ENCODE measurements around the gene ATP2A3. TPM values are rescaled to one million over a fixed set of nuclear protein-coding genes. Genes with fewer than 3 reads are reported as not detected.

The ATP2A3 gene
- total RNA-seq, 4 donors from 2014 or later, result 8.5 to 60.7 (median 36.4) TPM

DNA sequence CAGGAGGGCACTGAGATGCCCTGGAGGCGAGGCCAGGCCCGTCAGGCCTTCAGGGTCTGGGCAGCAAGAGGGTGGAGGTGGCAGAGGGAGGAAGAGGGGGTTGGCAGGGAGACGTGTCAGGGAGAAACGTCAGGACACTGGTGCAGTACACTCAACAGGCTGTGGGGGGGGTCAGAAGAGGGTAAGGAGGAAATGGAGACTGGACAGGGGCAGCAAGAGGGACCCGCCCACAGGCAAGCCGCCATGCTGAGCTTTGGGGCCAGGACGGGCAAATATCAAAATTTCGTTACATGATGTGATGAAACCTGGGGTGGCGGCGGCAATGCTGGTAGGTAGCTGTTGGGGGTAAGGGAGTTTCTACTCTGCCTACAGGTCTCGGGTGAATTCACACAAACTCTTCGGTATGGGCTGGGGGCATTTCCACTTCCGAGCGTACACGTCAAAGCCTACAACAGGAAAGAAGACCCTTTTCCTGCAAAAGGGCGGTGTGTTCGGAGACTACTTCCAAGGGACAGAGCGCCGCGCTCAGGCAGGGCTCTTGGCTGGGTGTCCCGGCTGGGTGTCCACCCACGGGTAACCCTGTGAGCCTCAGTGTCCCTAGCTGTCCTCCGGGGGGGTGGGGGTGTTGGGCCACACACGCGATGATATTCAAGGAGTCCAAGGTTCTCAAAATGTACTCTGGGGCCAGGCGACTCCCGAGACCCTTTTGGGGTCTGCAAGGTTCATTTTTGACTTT is 43.3 kb upstream of the ATP2A3 start:
- H3K4me3 ChIP-seq (ENCODE audit: low read depth, poor library complexity, severe bottlenecking), result no peak overlapping the region
- TF ChIP-seq CTCF (IDR thresholded peaks at IDR 0.05) (no peak), POLR2A (IDR thresholded peaks at IDR 0.05) (no peak)
- DNase-seq (ENCODE audit: low spot score in 2 of 2), result peak in 1 of 2 donors; percentile 66
- WGBS, 2 donors, result 90 to 92% methylated on average over 27 of the region's 27 CpGs
- intact Hi-C loops (cut with DNase I; ENCODE audit: low total_unique reads), result no loop called here

DNA sequence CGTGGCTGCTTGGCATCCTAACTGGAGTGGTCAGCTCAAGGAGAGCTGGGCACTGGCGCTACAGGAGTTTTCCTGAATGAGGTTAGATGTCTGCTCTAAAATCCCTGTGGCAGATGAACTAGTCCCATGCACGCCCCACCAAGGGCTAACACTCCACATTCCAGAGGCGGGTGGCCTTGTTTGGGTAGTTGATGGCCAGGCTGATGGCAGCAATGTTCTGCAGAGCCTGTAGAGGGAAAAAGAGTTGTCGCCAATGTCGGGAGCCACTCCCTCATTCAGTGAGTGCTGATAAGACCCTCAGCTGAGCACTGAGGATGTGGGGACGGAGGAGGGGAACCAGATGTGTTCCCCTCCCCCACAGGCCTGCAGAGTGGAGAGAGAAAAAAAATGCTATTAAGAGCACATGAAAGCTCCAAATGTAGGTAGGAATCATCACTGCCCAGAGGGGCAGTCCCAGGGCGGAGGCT is 42.5 kb upstream of the ATP2A3 start:
- H3K4me3 ChIP-seq (ENCODE audit: low read depth, poor library complexity, severe bottlenecking), result no peak overlapping the region
- peak in 1 of 2 donors; percentile 68 for DNase-seq (ENCODE audit: low spot score in 2 of 2)
- no peak for TF ChIP-seq POLR2A (IDR thresholded peaks at IDR 0.05)
- TF ChIP-seq CTCF (IDR thresholded peaks at IDR 0.05), result no peak
- WGBS, 2 donors, result 81 to 89% methylated on average over 8 of the region's 8 CpGs
- intact Hi-C loops (cut with DNase I; ENCODE audit: low total_unique reads), result no loop called here

- intact Hi-C loops (cut with DNase I; ENCODE audit: low total_unique reads), result no loop called here
- 85 to 90% methylated on average over 12 of the region's 12 CpGs for WGBS, 2 donors
- no peak overlapping the region for H3K4me3 ChIP-seq (ENCODE audit: low read depth, poor library complexity, severe bottlenecking)
- TF ChIP-seq POLR2A (IDR thresholded peaks at IDR 0.05) (no peak), CTCF (IDR thresholded peaks at IDR 0.05) (no peak)
- peak in 1 of 2 donors; percentile 84 for DNase-seq (ENCODE audit: low spot score in 2 of 2)
Measured at GRCh38 chr17:4006165-4006589, 41.9 kb upstream of the ATP2A3 start.

DNA sequence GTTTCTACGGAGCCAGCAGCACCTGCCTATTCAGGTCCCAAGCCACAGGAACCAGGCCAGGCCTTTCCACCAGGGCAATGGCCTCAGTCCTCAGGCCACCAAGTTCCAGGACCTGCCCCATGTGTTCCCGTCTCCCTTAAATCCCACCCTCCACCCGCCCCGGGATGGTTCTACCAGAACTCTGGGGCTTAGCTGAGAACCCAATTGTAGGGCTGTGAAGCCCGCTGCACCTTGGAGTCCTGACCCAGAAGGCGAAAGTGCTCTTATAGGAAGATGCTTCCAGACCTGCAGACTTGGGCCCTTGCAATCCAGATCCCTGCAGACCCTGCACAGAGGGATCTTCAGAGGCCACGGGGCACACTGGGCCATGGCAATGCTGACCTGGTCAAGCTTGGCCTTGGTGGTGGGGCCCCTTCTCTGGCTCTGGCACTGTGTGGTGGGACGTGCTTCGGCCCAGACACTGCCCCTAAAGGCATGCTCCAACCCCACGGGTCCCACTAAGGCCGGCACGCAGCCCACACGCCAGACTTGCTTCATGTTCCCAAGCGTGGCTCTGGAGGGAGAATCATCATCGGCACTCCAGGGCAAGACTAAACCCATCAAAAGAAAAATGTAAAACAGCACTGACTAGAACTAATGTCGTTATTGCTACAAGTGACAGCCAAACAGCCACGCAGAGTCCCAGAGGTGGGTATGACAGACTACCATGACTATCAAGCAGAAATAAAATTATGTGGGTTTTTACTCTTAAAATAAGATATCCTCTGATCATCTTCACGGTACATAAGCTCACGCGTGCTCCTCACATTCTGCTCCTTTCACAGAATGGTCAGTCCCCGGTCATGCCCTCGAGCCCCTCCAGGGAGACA is 41.3 kb upstream of the ATP2A3 start:
- no peak overlapping the region for H3K4me3 ChIP-seq (ENCODE audit: low read depth, poor library complexity, severe bottlenecking)
- intact Hi-C loops (cut with DNase I; ENCODE audit: low total_unique reads), result no loop called here
- DNase-seq (ENCODE audit: low spot score in 2 of 2), result peak in 1 of 2 donors; percentile 82
- no peak for TF ChIP-seq POLR2A (IDR thresholded peaks at IDR 0.05)
- no peak for TF ChIP-seq CTCF (IDR thresholded peaks at IDR 0.05)
- WGBS, 2 donors, result 89 to 90% methylated on average over 21 to 22 of the region's 22 CpGs

- intact Hi-C loops (cut with DNase I; ENCODE audit: low total_unique reads), result loop anchor here (5.0 kb wide), 2 partner anchors 92 to 142 kb away; no protein-coding TSS in a partner anchor
- peak in 1 of 2 donors; percentile 88 for DNase-seq (ENCODE audit: low spot score in 2 of 2)
- WGBS, 2 donors, result 23 to 25% methylated on average over 41 to 44 of the region's 44 CpGs
- no peak overlapping the region for H3K4me3 ChIP-seq (ENCODE audit: low read depth, poor library complexity, severe bottlenecking)
- TF ChIP-seq POLR2A (IDR thresholded peaks at IDR 0.05) (no peak), CTCF (IDR thresholded peaks at IDR 0.05) (peak in 2 of 3 donors; percentile 47 to 59)
Measured at GRCh38 chr17:4004517-4005295, 40.5 kb upstream of the ATP2A3 start.
